ENCODE data around the gene WDFY2.

DNA sequence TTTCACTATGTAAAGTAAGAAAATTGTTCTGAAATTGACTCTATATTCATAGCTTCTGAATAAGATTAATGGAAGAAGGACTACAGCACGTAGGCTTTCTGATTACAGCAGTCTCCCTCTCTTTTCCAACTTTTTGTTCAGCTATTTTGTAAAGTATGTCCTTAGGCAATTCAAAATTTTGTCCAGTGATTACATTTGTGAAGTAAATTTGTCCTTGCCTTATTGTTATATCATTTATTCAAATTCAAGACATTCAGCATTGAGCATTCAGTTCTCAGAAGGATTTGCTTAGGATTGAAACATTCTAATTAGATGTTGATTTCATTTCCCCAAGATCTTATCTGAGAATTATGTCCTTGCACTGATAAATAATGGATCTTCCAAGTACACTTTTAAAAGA is 76.6 kb downstream of the WDFY2 start:
- no peak for TF ChIP-seq EZH2phosphoT487 (IDR thresholded peaks at IDR 0.05; ENCODE audit: borderline replicate concordance, low read length)
- TF ChIP-seq, protein P1, sequence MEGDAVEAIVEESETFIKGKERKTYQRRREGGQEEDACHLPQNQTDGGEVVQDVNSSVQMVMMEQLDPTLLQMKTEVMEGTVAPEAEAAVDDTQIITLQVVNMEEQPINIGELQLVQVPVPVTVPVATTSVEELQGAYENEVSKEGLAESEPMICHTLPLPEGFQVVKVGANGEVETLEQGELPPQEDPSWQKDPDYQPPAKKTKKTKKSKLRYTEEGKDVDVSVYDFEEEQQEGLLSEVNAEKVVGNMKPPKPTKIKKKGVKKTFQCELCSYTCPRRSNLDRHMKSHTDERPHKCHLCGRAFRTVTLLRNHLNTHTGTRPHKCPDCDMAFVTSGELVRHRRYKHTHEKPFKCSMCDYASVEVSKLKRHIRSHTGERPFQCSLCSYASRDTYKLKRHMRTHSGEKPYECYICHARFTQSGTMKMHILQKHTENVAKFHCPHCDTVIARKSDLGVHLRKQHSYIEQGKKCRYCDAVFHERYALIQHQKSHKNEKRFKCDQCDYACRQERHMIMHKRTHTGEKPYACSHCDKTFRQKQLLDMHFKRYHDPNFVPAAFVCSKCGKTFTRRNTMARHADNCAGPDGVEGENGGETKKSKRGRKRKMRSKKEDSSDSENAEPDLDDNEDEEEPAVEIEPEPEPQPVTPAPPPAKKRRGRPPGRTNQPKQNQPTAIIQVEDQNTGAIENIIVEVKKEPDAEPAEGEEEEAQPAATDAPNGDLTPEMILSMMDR (conservative IDR thresholded peaks at IDR 0.05; ENCODE audit: low read depth, low read length): no peak

Data from PC-3 (cell line).